PC-9 (cell line): ENCODE measurements around the gene LRRN4CL. TPM values are rescaled to one million over a fixed set of nuclear protein-coding genes. Genes with fewer than 3 reads are reported as not detected.
A peak's percentile ranks its signal among the peaks of the same experiment; 100 is the strongest.
"Not testable (repeated sequence)": the region's sequence is repeated elsewhere in the genome, so short reads cannot be mapped to it uniquely, and the experiment has no call there.

Experiments used
- BruUV-seq: library from RNA; stranded (reverse); fragments of 400-500 nt; replicated peaks from 2 replicates; lab custom pipeline; 2021; lab: Mats Ljungman, UMichigan
- CTCF ChIA-PET: fragments of 300-600 bp; sonication (Branson Sonifier 250); formaldehyde crosslinking; loops from one replicate; lab custom pipeline; 2022; ENCODE audit warnings: antibody characterized with exemption; lab: Charles Lee
- POLR2A ChIA-PET: fragments of 300-600 bp; sonication (Branson Sonifier 250); formaldehyde crosslinking; loops from one replicate; lab custom pipeline; 2022; ENCODE audit warnings: antibody characterized with exemption; ENCODE audit not compliant: unreplicated experiment; lab: Charles Lee
- DNase-seq, 2 experiments: peaks; one replicate each; pipeline versions ENCODE4 v3.0.0 to v3.0.0-alpha.2; 2015 to 2022; ENCODE audit warnings: mixed read lengths in 1 of 2
- H2AFZ ChIP-seq: fragments of 200-600 bp; sonication (generic); 2 replicates; pipeline ENCODE4 v1.8.1; 2017; ENCODE audit warnings: antibody characterized with exemption
- H3F3A ChIP-seq: fragments of 200-600 bp; sonication (generic); 2 replicates; pipeline ENCODE4 v1.8.1; 2017; ENCODE audit warnings: antibody characterized with exemption, mild to moderate bottlenecking, low read depth; ENCODE audit not compliant: insufficient read depth
- H3K27ac ChIP-seq: fragments of 200-600 bp; sonication (generic); 2 replicates; pipeline ENCODE4 v1.6.1; 2016; ENCODE audit warnings: mixed run types
- H3K27me3 ChIP-seq: fragments of 200-600 bp; sonication (generic); 2 replicates; pipeline ENCODE4 v1.6.1; 2016; ENCODE audit warnings: low read depth, mixed run types; ENCODE audit not compliant: insufficient read depth
- H3K36me3 ChIP-seq: fragments of 200-600 bp; sonication (generic); 2 replicates; pipeline ENCODE4 v1.6.1; 2016; ENCODE audit warnings: low read depth, mixed run types
- H3K4me1 ChIP-seq: fragments of 200-600 bp; sonication (generic); replicated peaks from 2 replicates; pipeline ENCODE4 v1.6.1; 2016; ENCODE audit warnings: mixed run types; ENCODE audit not compliant: insufficient read depth
- H3K4me2 ChIP-seq: fragments of 200-600 bp; sonication (generic); 2 replicates; pipeline ENCODE4 v1.6.1; 2017; ENCODE audit warnings: mixed run types
- H3K4me3 ChIP-seq: fragments of 200-600 bp; sonication (generic); 2 replicates; pipeline ENCODE4 v1.6.1; 2016; ENCODE audit warnings: mixed run types
- H3K79me2 ChIP-seq: fragments of 200-600 bp; sonication (generic); 2 replicates; pipeline ENCODE4 v1.6.1; 2017; ENCODE audit warnings: low read depth, mixed run types
- H3K9me2 ChIP-seq: fragments of 200-600 bp; sonication (generic); 2 replicates; pipeline ENCODE4 v1.8.1; 2017; ENCODE audit warnings: mild to moderate bottlenecking; ENCODE audit not compliant: insufficient read depth
- H3K9me3 ChIP-seq: fragments of 200-600 bp; sonication (generic); 2 replicates; pipeline ENCODE4 v1.8.1; 2016; ENCODE audit warnings: low read depth; ENCODE audit not compliant: insufficient read depth
- H4K20me1 ChIP-seq: fragments of 200-600 bp; sonication (generic); 2 replicates; pipeline ENCODE4 v1.8.1; 2017; ENCODE audit not compliant: insufficient read depth
- CTCF ChIP-seq: fragments of 200-600 bp; sonication (generic); conservative IDR thresholded peaks from 2 replicates; pipeline ENCODE4 v1.6.1; 2017; ENCODE audit warnings: mixed run types, antibody characterized with exemption, mild to moderate bottlenecking, moderate library complexity
- EZH2 ChIP-seq: fragments of 200-600 bp; sonication (generic); IDR thresholded peaks from 2 replicates; pipeline ENCODE4 v1.8.0; 2017; ENCODE audit warnings: antibody characterized with exemption, low read depth
- intact Hi-C: fragments of 100-400 bp; cut with micrococcal nuclease; formaldehyde crosslinking; loops from one replicate; pipeline ENCODE4 v1.10.0; 2022; ENCODE audit not compliant: unreplicated experiment
- total RNA-seq: library from RNA; stranded (reverse); gene quantifications from 2 replicates; pipeline ENCODE4 v1.2.3, GENCODE V29; 2021

The LRRN4CL gene
- total RNA-seq, 1 experiment from 2014 or later = 1.3 TPM

- Histone ChIP-seq H3F3A (peaks cover 68% of the 10 kb centered on the region), H3K4me3 (peak overlapping the region; percentile 76), H3K79me2 (peaks cover 48% of the 10 kb centered on the region), H3K27ac (peak overlapping the region; percentile 37; the same call in 1 of the 2 replicates), H3K9me2 (no peaks in the 10 kb centered on the region), H2AFZ (no peak overlapping the region), H3K4me1 (peaks cover 41% of the 10 kb centered on the region), H3K4me2 (peak overlapping the region; percentile 81), H3K27me3 (no peaks in the 10 kb centered on the region), H3K36me3 (peaks cover 26% of the 10 kb centered on the region; the same call in 1 of the 2 replicates), H3K9me3 (no peaks in the 10 kb centered on the region), H4K20me1 (0 out of 2 replicates have a peak, but pooled peaks cover 5% of the 10 kb centered on the region)
- ChIA-PET POLR2A (interaction anchor here (1.0 kb wide), 1 partner anchor 87 kb away, joined by 3 read pairs; the partner anchor contains the start of gene TUT1), CTCF (no interaction called here)
- no peak for TF ChIP-seq EZH2
- TF ChIP-seq CTCF = no peak
- BruUV-seq = no TSS peak
- intact Hi-C loops = loop anchor here (2.0 to 10.0 kb wide), 3 partner anchors 17 to 110 kb away; partner anchors contain the start of genes POLR2G and TMEM179B
- no peak for DNase-seq
Measured at GRCh38 chr11:62677714-62678113, 11.6 kb downstream of the LRRN4CL start.

- Histone ChIP-seq H3K4me3 (peak overlapping the region; percentile 76; the same call in 1 of the 2 replicates), H3K27ac (peak overlapping the region; percentile 37; the same call in 1 of the 2 replicates), H3K79me2 (peaks cover 53% of the 10 kb centered on the region), H3K4me2 (peak overlapping the region; percentile 81), H3K36me3 (peaks cover 26% of the 10 kb centered on the region; the same call in 1 of the 2 replicates), H3K9me2 (no peaks in the 10 kb centered on the region), H3K4me1 (peaks cover 44% of the 10 kb centered on the region), H3K9me3 (no peaks in the 10 kb centered on the region), H3K27me3 (no peaks in the 10 kb centered on the region), H3F3A (peaks cover 72% of the 10 kb centered on the region), H2AFZ (no peak overlapping the region), H4K20me1 (0 out of 2 replicates have a peak, but pooled peaks cover 5% of the 10 kb centered on the region)
- intact Hi-C loops = loop anchor here (5.0 to 10.0 kb wide), 2 partner anchors 88 to 110 kb away; partner anchors contain the start of genes POLR2G and TMEM179B
- POLR2A ChIA-PET = interaction anchor here (0.6 to 0.7 kb wide), 3 partner anchors 21 to 885 kb away, joined by 6 to 9 read pairs (median 6); partner anchors contain the start of genes FEN1 and TMEM258
- no peak for DNase-seq
- BruUV-seq = no TSS peak
- CTCF ChIA-PET = interaction anchor here (0.5 to 0.6 kb wide), 2 partner anchors 198 to 301 kb away, joined by 3 to 5 read pairs; no protein-coding TSS in a partner anchor
- TF ChIP-seq CTCF (no peak), EZH2 (no peak)
Measured at GRCh38 chr11:62677156-62677555, 12.2 kb downstream of the LRRN4CL start.

GRCh38 chr11:62676698-62677097, 12.6 kb downstream of the LRRN4CL start:
- Histone ChIP-seq H4K20me1 (0 out of 2 replicates have a peak, but pooled peaks cover 5% of the 10 kb centered on the region), H3K27me3 (no peaks in the 10 kb centered on the region), H3K4me1 (peaks cover 44% of the 10 kb centered on the region), H3F3A (peaks cover 73% of the 10 kb centered on the region), H3K79me2 (peaks cover 58% of the 10 kb centered on the region), H3K4me2 (peak overlapping the region; percentile 81; the same call in 1 of the 2 replicates), H3K4me3 (no peak overlapping the region), H2AFZ (no peak overlapping the region), H3K9me2 (no peaks in the 10 kb centered on the region), H3K9me3 (no peaks in the 10 kb centered on the region), H3K27ac (no peak overlapping the region), H3K36me3 (peaks cover 26% of the 10 kb centered on the region; the same call in 1 of the 2 replicates)
- intact Hi-C loops = loop anchor here (5.0 to 10.0 kb wide), 2 partner anchors 88 to 111 kb away; partner anchors contain the start of genes POLR2G and TMEM179B
- DNase-seq = no peak
- TF ChIP-seq EZH2 (no peak), CTCF (no peak)
- CTCF ChIA-PET = interaction anchor here (0.5 to 0.6 kb wide), 2 partner anchors 197 to 301 kb away, joined by 3 to 5 read pairs; no protein-coding TSS in a partner anchor
- POLR2A ChIA-PET = interaction anchor here (0.6 to 0.7 kb wide), 3 partner anchors 22 to 884 kb away, joined by 6 to 9 read pairs (median 6); partner anchors contain the start of genes FEN1 and TMEM258
- BruUV-seq = no TSS peak

DNA sequence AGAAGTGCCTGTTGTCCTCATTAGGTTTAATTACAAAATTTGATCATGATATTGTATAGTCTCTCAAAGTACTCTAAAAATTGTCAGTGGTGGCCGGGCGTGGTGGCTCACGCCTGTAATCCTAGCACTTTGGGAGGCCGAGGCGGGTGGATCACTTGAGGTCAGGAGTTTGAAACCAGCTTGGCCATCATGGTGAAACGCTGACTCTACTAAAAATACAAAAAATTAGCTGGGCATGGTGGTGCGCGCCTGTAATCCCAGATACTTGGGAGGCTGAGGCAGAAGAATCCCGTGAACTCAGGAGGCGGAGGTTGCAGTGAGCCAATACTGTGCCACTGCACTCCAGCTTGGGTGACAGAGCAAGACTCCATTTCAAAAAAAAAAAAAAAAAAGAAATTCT, 13.9 kb downstream of the LRRN4CL start:
- not testable (repeated sequence) for H3K27me3 ChIP-seq, H2AFZ ChIP-seq, DNase-seq, BruUV-seq, H3K9me3 ChIP-seq, H3K9me2 ChIP-seq, H3K27ac ChIP-seq, H4K20me1 ChIP-seq, H3K4me3 ChIP-seq, H3K4me2 ChIP-seq
- Histone ChIP-seq H3K36me3 (peaks cover 26% of the 10 kb centered on the region; the same call in 1 of the 2 replicates), H3K79me2 (peaks cover 67% of the 10 kb centered on the region), H3F3A (peaks cover 71% of the 10 kb centered on the region), H3K4me1 (peaks cover 46% of the 10 kb centered on the region)
- intact Hi-C loops = loop anchor here (5.0 to 10.0 kb wide), 2 partner anchors 89 to 112 kb away; partner anchors contain the start of genes POLR2G and TMEM179B
- POLR2A ChIA-PET = interaction anchor here (0.6 to 1.4 kb wide), 3 partner anchors 10 to 1829 kb away, joined by 5 to 24 read pairs (median 12); partner anchors contain the start of genes C11orf98 and CSKMT
- CTCF ChIA-PET = interaction anchor here (0.6 to 0.7 kb wide), 4 partner anchors 10 to 92 kb away, joined by 3 to 8 read pairs (median 4); partner anchors contain the start of genes C11orf98 and CSKMT
